A172 (cell line): ENCODE data around the gene SIRT5. TPM values are rescaled to one million over a fixed set of nuclear protein-coding genes. Genes with fewer than 3 reads are reported as not detected.

Experiments used
- DNase-seq: peaks from one replicate; pipeline ENCODE4 v3.0.0-alpha.2; 2015; ENCODE audit warnings: low spot score
- total RNA-seq: library from RNA; depleted of rRNA; stranded (reverse); fragments of >200 nt; shearing (Covaris generic); gene quantifications from 2 replicates; pipeline ENCODE4 v1.2.3, GENCODE V29; 2014; rRNA removed

SIRT5 gene
- total RNA-seq = 7.0 and 9.2 TPM in 2 replicates

GRCh38 chr6:13574571-13575376 lies at the start of gene SIRT5:
Gene SIRT5, plus strand, starts transcription at chr6:13574601. Its CDS starts 9,510 bp downstream, at chr6:13584111.
- DNase-seq = peak; percentile 84

- no peak for DNase-seq
Observed at GRCh38 chr6:13524801-13525508, 49.4 kb upstream of the SIRT5 start.

DNA sequence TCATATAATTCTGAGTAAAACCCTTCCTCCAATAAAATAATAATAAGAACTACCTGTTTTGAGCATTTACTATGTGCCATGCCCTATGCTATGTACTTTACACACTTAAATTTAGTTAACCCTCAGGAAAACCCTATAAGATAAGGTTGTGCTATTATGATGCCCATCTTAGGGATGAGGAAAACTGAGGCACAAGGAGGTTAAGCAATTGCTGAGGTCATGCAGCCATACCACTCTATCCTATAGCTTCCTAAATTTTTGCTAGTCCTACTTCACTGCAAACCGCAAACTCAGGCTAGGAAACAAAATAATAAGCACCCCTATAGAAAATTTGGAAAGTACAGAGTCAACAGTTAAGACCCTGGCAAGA lies 48.1 kb upstream of the SIRT5 start:
- no peak for DNase-seq

DNA sequence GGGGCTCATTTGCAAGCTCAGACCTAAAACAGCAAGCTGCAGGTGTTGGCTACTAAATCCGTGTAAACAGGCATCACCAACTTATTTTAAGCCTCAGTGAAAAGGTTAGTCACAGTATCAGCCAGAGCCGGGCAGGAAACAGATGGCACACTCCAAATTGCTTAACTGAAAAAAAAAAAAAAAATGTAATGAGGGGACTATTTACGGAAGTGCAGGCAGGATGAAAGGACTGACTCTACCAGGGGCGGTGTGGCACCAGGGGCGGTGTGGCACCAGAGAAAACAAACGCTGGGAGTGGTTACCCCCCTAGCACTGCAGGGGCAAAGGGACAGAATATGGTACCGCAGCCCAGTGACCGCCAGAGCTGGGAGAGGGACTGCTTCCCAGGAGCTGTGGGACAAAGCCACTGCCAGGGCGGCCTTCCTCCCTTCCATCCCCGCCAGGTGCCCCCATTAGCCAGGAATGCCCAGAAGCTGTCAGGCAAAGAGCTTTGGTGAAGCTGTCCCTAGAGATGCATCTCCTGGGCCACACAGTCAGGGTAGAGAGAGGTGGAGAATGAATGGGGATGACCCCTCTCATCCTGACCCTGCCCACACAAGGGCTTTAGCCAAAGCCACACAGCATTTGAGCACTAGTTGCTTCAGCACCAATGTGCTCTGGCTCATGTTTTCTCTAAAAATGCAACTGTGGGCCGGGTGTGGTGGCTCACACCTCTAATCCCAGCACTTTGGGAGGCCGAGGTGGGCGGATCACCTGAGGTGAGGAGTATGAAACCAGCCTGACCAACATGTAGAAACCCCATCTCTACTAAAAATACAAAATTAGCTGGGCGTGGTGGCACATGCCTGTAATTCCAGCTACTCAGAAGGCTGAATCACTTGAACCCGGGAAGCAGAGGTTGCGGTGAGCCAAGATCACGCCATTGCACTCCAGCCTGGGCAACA lies 47.4 kb upstream of the SIRT5 start:
- peak; percentile 19 for DNase-seq

GRCh38 chr6:13527671-13528056 lies 46.7 kb upstream of the SIRT5 start:
- DNase-seq = no peak

GRCh38 chr6:13528232-13528631 lies 46.2 kb upstream of the SIRT5 start:
- DNase-seq = no peak

- DNase-seq = no peak
Observed at GRCh38 chr6:13528777-13529343, 45.5 kb upstream of the SIRT5 start.

- DNase-seq = no peak
Observed at GRCh38 chr6:13531956-13532355, 42.4 kb upstream of the SIRT5 start.

DNA sequence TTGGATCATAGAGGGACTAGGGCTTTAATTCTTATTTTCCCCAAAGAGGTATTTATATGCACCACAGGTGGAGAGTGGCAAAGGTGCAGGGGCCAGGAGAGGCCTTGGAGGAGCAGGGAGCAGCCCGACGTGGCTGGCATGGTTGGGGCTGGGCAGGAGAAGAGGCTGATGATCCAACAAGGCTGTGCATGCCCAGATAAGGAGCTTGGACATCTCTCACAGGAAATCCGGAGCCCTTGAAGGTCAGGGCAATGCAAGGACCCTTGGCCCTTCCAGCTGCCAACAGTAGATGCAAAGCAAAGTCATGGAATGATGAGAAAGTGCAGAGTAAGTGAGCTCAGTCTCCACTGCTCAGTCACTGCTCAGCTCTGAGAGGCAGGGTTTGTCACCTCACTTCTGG lies 39.9 kb upstream of the SIRT5 start:
- no peak for DNase-seq

DNA sequence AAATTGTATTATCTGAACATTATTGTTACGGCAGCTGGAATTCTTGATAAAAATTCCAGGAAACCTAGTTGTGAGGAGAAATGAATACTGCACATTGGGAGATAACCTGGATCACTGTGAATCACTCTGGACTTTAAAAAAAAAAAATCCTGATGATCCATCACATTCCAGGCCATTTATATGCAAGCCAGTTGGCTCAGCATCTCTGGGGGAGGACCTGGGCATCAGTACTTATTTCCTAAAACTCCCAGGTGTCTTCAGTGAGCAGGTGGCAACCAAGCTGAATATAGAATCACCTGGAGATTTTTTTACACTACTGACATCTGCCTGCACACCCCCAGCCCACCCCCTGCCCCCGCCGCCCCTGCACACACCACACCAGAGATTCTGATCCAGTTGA lies 39.1 kb upstream of the SIRT5 start:
- no peak for DNase-seq

GRCh38 chr6:13536796-13537526 lies 37.4 kb upstream of the SIRT5 start:
- DNase-seq = no peak

GRCh38 chr6:13537527-13537897 lies 36.9 kb upstream of the SIRT5 start:
- DNase-seq = no peak

DNA sequence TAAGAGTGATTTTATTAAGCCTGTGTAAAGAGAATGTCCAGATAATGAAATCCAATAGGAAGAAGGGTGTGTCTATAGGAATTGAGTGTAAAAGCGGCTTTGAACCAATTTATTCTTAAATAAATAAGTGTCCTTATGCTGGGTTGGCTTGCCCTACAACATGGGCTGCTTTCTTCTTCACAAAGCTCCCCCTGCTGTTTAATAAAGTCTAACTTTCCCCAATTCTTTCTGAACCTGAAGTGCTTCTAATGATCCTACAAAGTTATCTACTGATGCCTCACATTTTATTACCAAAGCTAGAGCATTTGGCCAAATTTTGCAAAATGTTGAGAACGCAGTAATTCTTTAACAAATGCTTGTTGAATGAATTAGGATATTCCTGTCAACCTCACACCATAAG lies 36.3 kb upstream of the SIRT5 start:
- peak; percentile 43 for DNase-seq

GRCh38 chr6:13538600-13538999 lies 35.8 kb upstream of the SIRT5 start:
- no peak for DNase-seq

DNA sequence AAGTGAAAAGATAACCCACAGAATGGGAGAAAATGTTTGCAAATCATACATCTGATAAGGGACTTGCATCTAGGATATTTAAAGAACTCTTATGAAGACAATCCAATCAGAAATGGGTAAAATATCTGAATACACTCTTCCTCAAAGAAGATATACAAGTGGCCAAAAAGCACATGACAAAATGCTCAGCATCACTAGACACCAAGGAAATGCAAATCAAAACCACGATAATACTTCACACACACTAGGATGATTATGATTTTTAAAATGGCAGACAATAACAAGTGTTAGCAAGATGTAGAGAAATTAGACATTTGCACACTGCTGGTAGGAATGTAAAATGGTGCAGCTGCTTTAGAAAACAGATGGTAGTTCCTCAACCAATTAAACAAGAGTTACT lies 34.8 kb upstream of the SIRT5 start:
- no peak for DNase-seq

DNA sequence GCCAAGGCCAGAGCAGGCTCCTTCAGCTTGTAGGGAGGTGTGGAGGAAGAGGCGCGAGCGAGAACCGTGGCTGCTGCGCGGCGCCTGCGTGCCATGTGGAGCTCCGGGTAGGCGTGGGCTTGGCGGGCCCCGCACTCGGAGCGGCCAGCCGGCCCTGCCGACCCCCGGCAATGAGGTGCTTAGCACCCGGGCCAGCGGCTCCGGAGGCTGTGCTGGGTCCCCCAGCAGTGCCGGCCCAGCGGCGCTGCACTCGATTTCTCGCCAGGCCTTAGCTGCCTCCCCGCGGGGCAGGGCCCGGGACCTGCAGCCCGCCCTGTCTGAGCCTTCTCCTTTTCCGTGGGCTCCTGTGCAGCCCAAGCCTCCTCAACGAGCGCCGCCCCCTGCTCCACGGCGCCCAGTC lies 32.9 kb upstream of the SIRT5 start:
- DNase-seq = no peak

- DNase-seq = no peak
Observed at GRCh38 chr6:13544454-13545186, 29.8 kb upstream of the SIRT5 start.

- no peak for DNase-seq
Observed at GRCh38 chr6:13545885-13546284, 28.5 kb upstream of the SIRT5 start.

DNA sequence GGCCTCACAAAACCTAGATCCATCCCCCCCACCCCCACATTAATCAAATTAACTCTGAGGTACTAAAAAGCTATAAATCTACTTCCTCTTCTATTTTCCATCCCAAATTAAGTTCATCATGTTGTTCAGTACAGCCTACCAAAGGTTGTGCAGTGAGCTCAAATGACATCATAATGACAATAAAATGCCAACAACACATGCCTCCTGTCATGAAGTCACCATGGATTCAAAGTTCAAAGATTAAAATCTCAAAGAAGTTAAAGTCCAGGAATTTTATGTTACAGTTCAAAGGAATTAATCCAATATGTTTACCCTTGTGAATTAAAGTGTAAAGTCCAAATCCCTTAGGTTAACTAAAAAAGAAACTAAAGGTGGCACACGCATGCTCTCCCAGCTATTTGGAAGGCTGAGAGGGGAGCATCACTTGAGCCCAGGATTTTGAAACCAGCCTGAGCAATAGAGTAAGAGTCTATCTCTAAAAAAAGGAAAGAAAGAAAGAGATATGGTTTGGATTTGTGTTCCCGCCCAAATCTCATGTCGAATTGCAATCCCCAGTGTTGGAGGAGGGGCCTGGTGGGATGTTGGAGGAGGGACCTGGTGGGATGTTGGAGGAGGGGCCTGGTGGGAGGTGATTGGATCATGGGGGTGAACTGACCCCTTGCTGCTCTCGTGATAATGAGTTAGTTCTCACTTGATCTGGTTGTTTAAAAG lies 25.7 kb upstream of the SIRT5 start:
- no peak for DNase-seq

GRCh38 chr6:13550656-13551055 lies 23.7 kb upstream of the SIRT5 start:
- DNase-seq = no peak
